K562 (cell line): ENCODE measurements around the gene EFHB. TPM values are rescaled to one million over a fixed set of nuclear protein-coding genes. Genes with fewer than 3 reads are reported as not detected.

Source experiments
- CREB3 ChIP-seq: fragments of 450-650 bp; conservative IDR thresholded peaks from 2 replicates; pipeline ENCODE4 v1.6.1; 2016; ENCODE audit warnings: missing genetic modification characterization, low read depth, mild to moderate bottlenecking, missing compliant biosample characterization, moderate library complexity
- ETV6 ChIP-seq, 3 experiments: fragments of 150-350 bp in 1 of 3; sonication (generic) in 1 of 3; formaldehyde crosslinking in 1 of 3; IDR thresholded peaks; 2 replicates each; pipeline versions ENCODE4 v1.6.1 to v1.8.0; 2014 to 2022; ENCODE audit warnings: borderline replicate concordance in 2 of 3, low read depth in 2 of 3, antibody characterized with exemption in 1 of 3, low read length in 1 of 3, mild to moderate bottlenecking in 1 of 3, missing genetic modification reagents in 1 of 3
- GTF2F1 ChIP-seq: IDR thresholded peaks from 2 replicates; pipeline ENCODE4 v1.6.1; 2011; ENCODE audit warnings: low read depth, low read length, improper control_type of control experiment
- ZBTB40 ChIP-seq, 2 experiments: fragments of 450-650 bp in 1 of 2; sonication (generic) in 1 of 2; formaldehyde crosslinking in 1 of 2; IDR thresholded peaks; 2 replicates each; pipeline versions ENCODE4 v1.7.1 to v1.9.0; 2016 to 2022; ENCODE audit warnings: inconsistent platforms in 1 of 2, mild to moderate bottlenecking in 1 of 2, missing genetic modification reagents in 1 of 2
- ZNF175 ChIP-seq: fragments of 200-800 bp; sonication (Bioruptor generic); IDR thresholded peaks from 2 replicates; pipeline ENCODE4 v1.6.1; 2016; ENCODE audit warnings: low read depth, mild to moderate bottlenecking, missing genetic modification characterization, missing compliant biosample characterization
- ZNF584 ChIP-seq: fragments of 200-800 bp; sonication (Bioruptor generic); IDR thresholded peaks from 2 replicates; pipeline ENCODE4 v1.6.1; 2016; ENCODE audit warnings: low read depth, mild to moderate bottlenecking, missing genetic modification characterization, missing compliant biosample characterization
- ZNF644 ChIP-seq: fragments of 200-800 bp; sonication (Bioruptor generic); IDR thresholded peaks from 2 replicates; pipeline ENCODE4 v1.6.1; 2016; ENCODE audit warnings: low read depth, missing genetic modification characterization, missing compliant biosample characterization
- polyA plus RNA-seq, 8 experiments: library from polyadenylated mRNA; depleted of rRNA in 4 of 8; stranded (reverse) in 5 of 8; unstranded in 3 of 8; fragments of >200 nt; fragmentation: Nextera tagmentation in 2 of 8; fragmentation: Illumina TruSeq in 1 of 8; extraction: Ambion mirVana in 2 of 8; extraction: Trizol in 1 of 8; gene quantifications; 2 replicates each; pipeline versions ENCODE4 v1.2.1 to v1.2.3, GENCODE V29; 2011 to 2014; ENCODE audit warnings: inconsistent platforms in 1 of 8, missing spikeins in 1 of 8
- total RNA-seq, 7 experiments: library from RNA; depleted of rRNA in 6 of 7; stranded (reverse); fragments of >200 nt in 6 of 7; fragmentation: Illumina TruSeq in 2 of 7; extraction: Trizol in 2 of 7; gene quantifications; 2 replicates each; pipeline versions ENCODE4 v1.2.1 to v1.2.3, GENCODE V29; 2011 to 2021; ENCODE audit warnings: low replicate concordance in 1 of 7

Gene EFHB
- total and polyA plus RNA-seq, 9 of the 15 experiments (the other 6 are each of a cell fraction or from before 2014, with no cell fraction given) = 1.5 to 4.0 (median 1.8) TPM

GRCh38 chr3:19888428-19889152, 45.4 kb downstream of the EFHB start (continued):
- TF ChIP-seq ZBTB40 (IDR thresholded peaks at IDR 0.05) (0 out of 2 replicates have a peak, but pooled peaks have one; percentile 16), ZBTB40 (CRISPR knock-in tag; IDR thresholded peaks at IDR 0.05) (no peak), ZNF175 (CRISPR knock-in tag) (0 out of 2 replicates have a peak, but pooled peaks have one; percentile 35), GTF2F1 (no peak), ETV6 (IDR thresholded peaks at IDR 0.05; ENCODE audit: borderline replicate concordance in 1 of 2, low read depth in 2 of 2, low read length in 1 of 2) (peak in 1 of 2 experiments; percentile 18; a peak in 1 of 4 replicates), ETV6 (CRISPR knock-in tag; IDR thresholded peaks at IDR 0.05; ENCODE audit: borderline replicate concordance) (no peak), CREB3 (tag) (0 out of 2 replicates have a peak, but pooled peaks have one; percentile 49), ZNF584 (CRISPR knock-in tag) (peak; percentile 50; the same call in 1 of the 2 replicates), ZNF644 (tag) (0 out of 2 replicates have a peak, but pooled peaks have one; percentile 36)
